K562 (cell line): ENCODE measurements around the gene CETN1. TPM values are rescaled to one million over a fixed set of nuclear protein-coding genes. Genes with fewer than 3 reads are reported as not detected.

Experiments used
- BDP1 ChIP-seq: IDR thresholded peaks from 3 replicates; pipeline ENCODE4 v1.6.1; 2011; ENCODE audit not compliant: insufficient read length, insufficient read depth
- DDX20 ChIP-seq: fragments of 450-650 bp; IDR thresholded peaks from 2 replicates; pipeline ENCODE4 v1.6.1; 2016; ENCODE audit warnings: missing genetic modification characterization, low read depth, mild to moderate bottlenecking, missing compliant biosample characterization, moderate library complexity
- FOXP1 ChIP-seq: sonication (generic); formaldehyde crosslinking; IDR thresholded peaks from 2 replicates; pipeline ENCODE4 v1.8.0; 2022; ENCODE audit warnings: mild to moderate bottlenecking, missing genetic modification reagents
- HDAC1 ChIP-seq, 2 experiments: fragments of 450-650 bp; IDR thresholded peaks; 2 replicates each; pipeline ENCODE4 v1.6.1; 2016 to 2017; ENCODE audit warnings: inconsistent platforms in 1 of 2, mild to moderate bottlenecking in 1 of 2, moderate library complexity in 1 of 2
- MAFF ChIP-seq: IDR thresholded peaks from 2 replicates; pipeline ENCODE4 v1.6.1; 2012; ENCODE audit warnings: low read length, improper control_type of control experiment
- MTF1 ChIP-seq: fragments of 250-450 bp; sonication (Bioruptor Pico); IDR thresholded peaks from 2 replicates; pipeline ENCODE4 v1.9.0; 2021; ENCODE audit warnings: moderate library complexity, mild to moderate bottlenecking, inconsistent platforms, borderline replicate concordance
- NCOA4 ChIP-seq: fragments of 450-650 bp; IDR thresholded peaks from 2 replicates; pipeline ENCODE4 v1.6.1; 2018; ENCODE audit warnings: mild to moderate bottlenecking; ENCODE audit not compliant: partially characterized antibody
- STAT5A ChIP-seq: IDR thresholded peaks from 2 replicates; pipeline ENCODE4 v1.6.1; 2012; ENCODE audit warnings: low read length, inconsistent platforms, borderline replicate concordance
- ZEB2 ChIP-seq: fragments of 450-650 bp; IDR thresholded peaks from 2 replicates; pipeline ENCODE4 v1.6.1; 2016
- ZFP30 ChIP-seq: fragments of 250-450 bp; sonication (Bioruptor Pico); IDR thresholded peaks from 2 replicates; pipeline ENCODE4 v1.8.0; 2022; ENCODE audit warnings: moderate library complexity, mild to moderate bottlenecking, inconsistent platforms, borderline replicate concordance
- ZFX ChIP-seq: sonication (generic); formaldehyde crosslinking; IDR thresholded peaks from 2 replicates; pipeline ENCODE4 v1.8.0; 2022; ENCODE audit warnings: mild to moderate bottlenecking, missing genetic modification reagents, moderate library complexity
- ZNF444 ChIP-seq: fragments of 250-450 bp; sonication (Bioruptor Pico); IDR thresholded peaks from 2 replicates; pipeline ENCODE4 v1.4.0; 2020; ENCODE audit warnings: mild to moderate bottlenecking, moderate library complexity
- polyA plus RNA-seq, 8 experiments: library from polyadenylated mRNA; depleted of rRNA in 4 of 8; stranded (reverse) in 5 of 8; unstranded in 3 of 8; fragments of >200 nt; fragmentation: Nextera tagmentation in 2 of 8; fragmentation: Illumina TruSeq in 1 of 8; extraction: Ambion mirVana in 2 of 8; extraction: Trizol in 1 of 8; gene quantifications; 2 replicates each; pipeline versions ENCODE4 v1.2.1 to v1.2.3, GENCODE V29; 2011 to 2014; ENCODE audit warnings: inconsistent platforms in 1 of 8, missing spikeins in 1 of 8
- total RNA-seq, 7 experiments: library from RNA; depleted of rRNA in 6 of 7; stranded (reverse); fragments of >200 nt in 6 of 7; fragmentation: Illumina TruSeq in 2 of 7; extraction: Trizol in 2 of 7; gene quantifications; 2 replicates each; pipeline versions ENCODE4 v1.2.1 to v1.2.3, GENCODE V29; 2011 to 2021; ENCODE audit warnings: low replicate concordance in 1 of 7
- TF ChIP-seq, protein P1 (sequence below): fragments of 200-800 bp; sonication (Bioruptor generic); IDR thresholded peaks from 2 replicates; pipeline ENCODE4 v1.6.1; 2017; ENCODE audit warnings: missing genetic modification characterization, missing compliant biosample characterization
- TF ChIP-seq, protein P2 (sequence below): sonication (generic); formaldehyde crosslinking; IDR thresholded peaks from 2 replicates; pipeline ENCODE4 v1.8.0; 2022; ENCODE audit warnings: mild to moderate bottlenecking, missing genetic modification reagents
- TF ChIP-seq, protein P3 (sequence below): IDR thresholded peaks from 2 replicates; pipeline ENCODE4 v1.6.1; 2012; ENCODE audit warnings: low read depth, low read length, improper control_type of control experiment, borderline replicate concordance
- TF ChIP-seq, protein P4 (sequence below): fragments of 450-650 bp; IDR thresholded peaks from 2 replicates; pipeline ENCODE4 v1.6.1; 2016; ENCODE audit warnings: borderline replicate concordance
- TF ChIP-seq, protein P5 (sequence below): sonication (generic); formaldehyde crosslinking; IDR thresholded peaks from 2 replicates; pipeline ENCODE4 v1.8.1; 2023; ENCODE audit warnings: mild to moderate bottlenecking, missing genetic modification reagents

Gene CETN1
- total and polyA plus RNA-seq, 9 of the 15 experiments (the other 6 are each of a cell fraction or from before 2014, with no cell fraction given) = 0.07 to 0.34 (median 0.19) TPM; not detected in 3

DNA sequence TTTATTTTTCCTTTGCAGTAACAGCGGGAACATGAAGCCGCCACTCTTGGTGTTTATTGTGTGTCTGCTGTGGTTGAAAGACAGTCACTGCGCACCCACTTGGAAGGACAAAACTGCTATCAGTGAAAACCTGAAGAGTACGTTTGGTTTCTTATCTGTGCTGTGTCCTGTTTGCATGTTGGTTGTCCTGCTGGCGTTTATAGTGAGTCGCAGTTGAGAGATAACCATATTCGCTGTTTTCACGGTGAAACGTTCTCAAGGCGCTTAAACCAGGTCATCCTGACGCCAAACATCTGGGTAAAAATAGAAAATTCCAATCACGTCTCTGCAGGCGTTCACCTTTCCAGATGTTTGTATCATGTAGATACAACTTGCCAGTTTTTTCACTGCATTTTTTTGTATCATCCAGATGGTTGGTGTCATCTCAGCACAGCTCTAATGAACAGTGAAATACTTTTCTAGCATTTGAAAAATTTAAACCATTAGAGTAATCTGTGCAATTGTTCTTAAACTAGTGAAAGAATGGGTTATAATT lies 37.9 kb downstream of the CETN1 start (continued):
- TF ChIP-seq, protein P1, sequence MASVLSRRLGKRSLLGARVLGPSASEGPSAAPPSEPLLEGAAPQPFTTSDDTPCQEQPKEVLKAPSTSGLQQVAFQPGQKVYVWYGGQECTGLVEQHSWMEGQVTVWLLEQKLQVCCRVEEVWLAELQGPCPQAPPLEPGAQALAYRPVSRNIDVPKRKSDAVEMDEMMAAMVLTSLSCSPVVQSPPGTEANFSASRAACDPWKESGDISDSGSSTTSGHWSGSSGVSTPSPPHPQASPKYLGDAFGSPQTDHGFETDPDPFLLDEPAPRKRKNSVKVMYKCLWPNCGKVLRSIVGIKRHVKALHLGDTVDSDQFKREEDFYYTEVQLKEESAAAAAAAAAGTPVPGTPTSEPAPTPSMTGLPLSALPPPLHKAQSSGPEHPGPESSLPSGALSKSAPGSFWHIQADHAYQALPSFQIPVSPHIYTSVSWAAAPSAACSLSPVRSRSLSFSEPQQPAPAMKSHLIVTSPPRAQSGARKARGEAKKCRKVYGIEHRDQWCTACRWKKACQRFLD (CRISPR knock-in tag) = peak; percentile 97
- TF ChIP-seq ZEB2 (peak; percentile 93), ZNF444 (no peak), STAT5A (peak; percentile 98), NCOA4 (no peak), DDX20 (tag) (no peak), ZFX (CRISPR knock-in tag) (no peak), BDP1 (no peak), MTF1 (CRISPR knock-in tag) (no peak), HDAC1 (IDR thresholded peaks at IDR 0.05) (peak in 1 of 2 experiments; percentile 91; a peak in 2 of 4 replicates), ZFP30 (CRISPR knock-in tag) (no peak), FOXP1 (CRISPR knock-in tag) (0 out of 2 replicates have a peak, but pooled peaks have one; percentile 32), MAFF (no peak)
- TF ChIP-seq, protein P2, sequence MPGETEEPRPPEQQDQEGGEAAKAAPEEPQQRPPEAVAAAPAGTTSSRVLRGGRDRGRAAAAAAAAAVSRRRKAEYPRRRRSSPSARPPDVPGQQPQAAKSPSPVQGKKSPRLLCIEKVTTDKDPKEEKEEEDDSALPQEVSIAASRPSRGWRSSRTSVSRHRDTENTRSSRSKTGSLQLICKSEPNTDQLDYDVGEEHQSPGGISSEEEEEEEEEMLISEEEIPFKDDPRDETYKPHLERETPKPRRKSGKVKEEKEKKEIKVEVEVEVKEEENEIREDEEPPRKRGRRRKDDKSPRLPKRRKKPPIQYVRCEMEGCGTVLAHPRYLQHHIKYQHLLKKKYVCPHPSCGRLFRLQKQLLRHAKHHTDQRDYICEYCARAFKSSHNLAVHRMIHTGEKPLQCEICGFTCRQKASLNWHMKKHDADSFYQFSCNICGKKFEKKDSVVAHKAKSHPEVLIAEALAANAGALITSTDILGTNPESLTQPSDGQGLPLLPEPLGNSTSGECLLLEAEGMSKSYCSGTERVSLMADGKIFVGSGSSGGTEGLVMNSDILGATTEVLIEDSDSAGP (CRISPR knock-in tag) = no peak
- TF ChIP-seq, protein P3, sequence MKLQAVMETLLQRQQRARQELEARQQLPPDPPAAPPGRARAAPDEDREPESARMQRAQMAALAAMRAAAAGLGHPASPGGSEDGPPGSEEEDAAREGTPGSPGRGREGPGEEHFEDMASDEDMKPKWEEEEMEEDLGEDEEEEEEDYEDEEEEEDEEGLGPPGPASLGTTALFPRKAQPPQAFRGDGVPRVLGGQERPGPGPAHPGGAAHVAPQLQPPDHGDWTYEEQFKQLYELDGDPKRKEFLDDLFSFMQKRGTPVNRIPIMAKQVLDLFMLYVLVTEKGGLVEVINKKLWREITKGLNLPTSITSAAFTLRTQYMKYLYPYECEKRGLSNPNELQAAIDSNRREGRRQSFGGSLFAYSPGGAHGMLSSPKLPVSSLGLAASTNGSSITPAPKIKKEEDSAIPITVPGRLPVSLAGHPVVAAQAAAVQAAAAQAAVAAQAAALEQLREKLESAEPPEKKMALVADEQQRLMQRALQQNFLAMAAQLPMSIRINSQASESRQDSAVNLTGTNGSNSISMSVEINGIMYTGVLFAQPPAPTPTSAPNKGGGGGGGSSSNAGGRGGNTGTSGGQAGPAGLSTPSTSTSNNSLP = peak; percentile 86; the same call in 1 of the 2 replicates
- TF ChIP-seq, protein P4, sequence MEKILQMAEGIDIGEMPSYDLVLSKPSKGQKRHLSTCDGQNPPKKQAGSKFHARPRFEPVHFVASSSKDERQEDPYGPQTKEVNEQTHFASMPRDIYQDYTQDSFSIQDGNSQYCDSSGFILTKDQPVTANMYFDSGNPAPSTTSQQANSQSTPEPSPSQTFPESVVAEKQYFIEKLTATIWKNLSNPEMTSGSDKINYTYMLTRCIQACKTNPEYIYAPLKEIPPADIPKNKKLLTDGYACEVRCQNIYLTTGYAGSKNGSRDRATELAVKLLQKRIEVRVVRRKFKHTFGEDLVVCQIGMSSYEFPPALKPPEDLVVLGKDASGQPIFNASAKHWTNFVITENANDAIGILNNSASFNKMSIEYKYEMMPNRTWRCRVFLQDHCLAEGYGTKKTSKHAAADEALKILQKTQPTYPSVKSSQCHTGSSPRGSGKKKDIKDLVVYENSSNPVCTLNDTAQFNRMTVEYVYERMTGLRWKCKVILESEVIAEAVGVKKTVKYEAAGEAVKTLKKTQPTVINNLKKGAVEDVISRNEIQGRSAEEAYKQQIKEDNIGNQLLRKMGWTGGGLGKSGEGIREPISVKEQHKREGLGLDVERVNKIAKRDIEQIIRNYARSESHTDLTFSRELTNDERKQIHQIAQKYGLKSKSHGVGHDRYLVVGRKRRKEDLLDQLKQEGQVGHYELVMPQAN = no peak
- TF ChIP-seq, protein P5, sequence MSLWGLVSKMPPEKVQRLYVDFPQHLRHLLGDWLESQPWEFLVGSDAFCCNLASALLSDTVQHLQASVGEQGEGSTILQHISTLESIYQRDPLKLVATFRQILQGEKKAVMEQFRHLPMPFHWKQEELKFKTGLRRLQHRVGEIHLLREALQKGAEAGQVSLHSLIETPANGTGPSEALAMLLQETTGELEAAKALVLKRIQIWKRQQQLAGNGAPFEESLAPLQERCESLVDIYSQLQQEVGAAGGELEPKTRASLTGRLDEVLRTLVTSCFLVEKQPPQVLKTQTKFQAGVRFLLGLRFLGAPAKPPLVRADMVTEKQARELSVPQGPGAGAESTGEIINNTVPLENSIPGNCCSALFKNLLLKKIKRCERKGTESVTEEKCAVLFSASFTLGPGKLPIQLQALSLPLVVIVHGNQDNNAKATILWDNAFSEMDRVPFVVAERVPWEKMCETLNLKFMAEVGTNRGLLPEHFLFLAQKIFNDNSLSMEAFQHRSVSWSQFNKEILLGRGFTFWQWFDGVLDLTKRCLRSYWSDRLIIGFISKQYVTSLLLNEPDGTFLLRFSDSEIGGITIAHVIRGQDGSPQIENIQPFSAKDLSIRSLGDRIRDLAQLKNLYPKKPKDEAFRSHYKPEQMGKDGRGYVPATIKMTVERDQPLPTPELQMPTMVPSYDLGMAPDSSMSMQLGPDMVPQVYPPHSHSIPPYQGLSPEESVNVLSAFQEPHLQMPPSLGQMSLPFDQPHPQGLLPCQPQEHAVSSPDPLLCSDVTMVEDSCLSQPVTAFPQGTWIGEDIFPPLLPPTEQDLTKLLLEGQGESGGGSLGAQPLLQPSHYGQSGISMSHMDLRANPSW (CRISPR knock-in tag) = no peak
